ENCODE results near the gene SDHAF1.

DNA sequence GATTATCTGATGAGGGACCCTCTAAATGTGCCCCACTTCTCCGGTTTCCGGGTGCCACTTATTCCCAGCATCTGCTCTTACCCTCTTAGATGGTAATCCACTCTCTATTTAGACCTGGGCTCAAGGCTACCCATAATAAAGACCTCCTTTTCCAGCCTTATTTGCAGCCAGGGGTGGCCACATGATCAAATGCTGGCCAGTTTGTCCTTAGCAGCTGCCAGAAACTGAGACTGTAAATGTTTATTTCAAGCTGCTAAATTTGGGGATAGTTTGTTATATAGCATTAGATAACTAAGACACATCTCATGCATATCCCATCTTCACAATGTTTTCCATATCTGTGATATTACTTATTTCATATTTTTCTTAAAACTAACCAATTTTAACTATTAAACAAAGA lies 49.0 kb downstream of the SDHAF1 start:
- TF ChIP-seq, protein P1, sequence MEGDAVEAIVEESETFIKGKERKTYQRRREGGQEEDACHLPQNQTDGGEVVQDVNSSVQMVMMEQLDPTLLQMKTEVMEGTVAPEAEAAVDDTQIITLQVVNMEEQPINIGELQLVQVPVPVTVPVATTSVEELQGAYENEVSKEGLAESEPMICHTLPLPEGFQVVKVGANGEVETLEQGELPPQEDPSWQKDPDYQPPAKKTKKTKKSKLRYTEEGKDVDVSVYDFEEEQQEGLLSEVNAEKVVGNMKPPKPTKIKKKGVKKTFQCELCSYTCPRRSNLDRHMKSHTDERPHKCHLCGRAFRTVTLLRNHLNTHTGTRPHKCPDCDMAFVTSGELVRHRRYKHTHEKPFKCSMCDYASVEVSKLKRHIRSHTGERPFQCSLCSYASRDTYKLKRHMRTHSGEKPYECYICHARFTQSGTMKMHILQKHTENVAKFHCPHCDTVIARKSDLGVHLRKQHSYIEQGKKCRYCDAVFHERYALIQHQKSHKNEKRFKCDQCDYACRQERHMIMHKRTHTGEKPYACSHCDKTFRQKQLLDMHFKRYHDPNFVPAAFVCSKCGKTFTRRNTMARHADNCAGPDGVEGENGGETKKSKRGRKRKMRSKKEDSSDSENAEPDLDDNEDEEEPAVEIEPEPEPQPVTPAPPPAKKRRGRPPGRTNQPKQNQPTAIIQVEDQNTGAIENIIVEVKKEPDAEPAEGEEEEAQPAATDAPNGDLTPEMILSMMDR (IDR thresholded peaks at IDR 0.05), result no peak
- TF ChIP-seq POLR2A (IDR thresholded peaks at IDR 0.05), result no peak
